Fibroblast of skin of right biceps (primary cell): Measurements from ENCODE around the gene ZC3H12D.
A peak's percentile ranks its signal among the peaks of the same experiment; 100 is the strongest.
"Not testable (repeated sequence)": the region's sequence is repeated elsewhere in the genome, so short reads cannot be mapped to it uniquely, and the experiment has no call there.

Experiments used
- DNase-seq: peaks from one replicate; pipeline ENCODE4 v3.0.0-alpha.2; 2013

ZC3H12D gene

DNA sequence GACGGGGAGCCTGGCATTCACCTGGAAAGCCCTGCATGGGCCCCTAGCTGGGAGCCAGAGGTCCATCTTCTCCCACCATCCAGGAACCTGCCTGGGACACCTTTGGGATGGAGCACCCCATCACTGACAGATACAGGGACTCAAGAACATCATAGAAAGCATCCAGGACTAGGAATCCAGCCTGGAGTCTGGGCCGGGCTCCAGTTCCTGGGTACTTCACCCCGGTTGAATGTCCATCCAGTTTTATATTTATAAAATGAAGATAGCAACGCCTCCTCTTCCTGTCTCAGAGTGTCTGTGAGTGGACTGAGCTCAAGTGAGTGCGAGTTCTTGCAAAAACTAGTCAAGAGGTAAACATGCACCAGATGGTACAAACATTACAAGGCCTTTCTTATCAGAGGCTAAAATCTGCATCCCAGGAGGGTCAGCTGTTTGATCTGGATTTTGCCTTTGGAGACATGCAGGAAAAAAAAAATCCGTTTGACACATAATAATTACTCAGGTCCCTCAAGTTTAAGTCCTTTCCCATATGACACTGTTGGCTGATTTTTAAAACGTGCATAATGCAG is 27.4 kb downstream of the ZC3H12D start:
- DNase-seq, result no peak

DNA sequence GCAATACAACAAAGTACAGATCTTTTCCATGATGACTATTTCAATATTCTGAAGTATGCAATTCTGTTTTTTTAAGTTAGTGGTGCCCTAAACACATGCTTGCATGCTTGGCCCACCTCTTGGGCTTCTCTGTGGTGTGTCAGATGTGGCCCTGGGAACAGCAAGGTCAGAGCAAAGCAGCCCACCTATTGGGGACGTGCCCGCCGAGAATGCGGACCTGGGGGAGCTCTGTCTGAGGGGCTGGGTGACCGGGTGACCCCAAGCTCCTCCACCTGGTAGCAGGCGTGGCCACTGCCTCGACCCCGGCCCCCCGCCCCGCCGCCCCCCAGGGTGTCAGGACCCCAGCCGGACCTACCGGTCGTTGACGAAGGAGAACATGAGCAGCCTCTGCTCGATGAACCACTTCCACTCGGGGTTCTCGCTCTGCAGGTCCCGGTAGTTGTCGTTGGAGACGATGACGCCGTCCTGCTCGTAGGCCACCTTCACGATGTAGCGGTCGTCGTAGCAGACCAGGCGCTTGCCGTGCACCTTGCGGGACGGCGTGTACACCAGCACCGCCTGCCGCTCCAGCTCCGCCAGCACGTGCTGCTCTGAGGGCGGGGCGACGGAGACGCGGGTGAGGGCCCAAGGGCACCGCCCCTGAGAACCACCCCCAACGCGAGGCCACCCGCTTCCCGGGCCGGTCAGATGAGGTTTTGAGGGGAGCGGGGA is 28.3 kb downstream of the ZC3H12D start:
- no peak for DNase-seq

GRCh38 chr6:149455031-149455732 is 29.6 kb downstream of the ZC3H12D start:
- no peak for DNase-seq

DNA sequence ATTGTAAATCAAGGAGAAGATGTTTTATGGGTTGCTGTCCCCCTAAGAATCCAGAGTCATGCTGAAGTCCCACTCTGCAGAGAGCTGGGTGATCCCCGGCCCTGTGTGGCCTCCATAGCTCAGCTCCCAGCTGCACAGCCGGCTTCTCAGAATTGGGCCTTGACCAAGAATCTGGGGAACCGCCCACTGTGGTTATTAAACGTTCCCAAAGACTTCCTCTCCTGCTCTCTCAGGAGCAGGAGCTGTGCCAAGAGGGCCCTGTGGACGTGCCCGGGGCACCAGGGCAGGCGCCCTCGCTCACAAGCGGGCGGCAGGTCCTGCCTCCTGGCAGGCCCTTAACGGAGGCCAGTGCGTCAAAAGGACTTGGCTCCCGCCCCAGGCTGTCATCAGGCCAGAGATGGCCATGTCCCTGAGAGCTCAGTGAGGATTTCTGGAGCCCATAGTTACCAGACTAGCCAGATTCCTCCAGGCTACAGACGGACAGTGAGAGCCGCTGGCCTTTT is 30.4 kb downstream of the ZC3H12D start:
- DNase-seq, result peak; percentile 83

- DNase-seq, result peak; percentile 13
Observed at GRCh38 chr6:149453597-149454345, 31.0 kb downstream of the ZC3H12D start.

DNA sequence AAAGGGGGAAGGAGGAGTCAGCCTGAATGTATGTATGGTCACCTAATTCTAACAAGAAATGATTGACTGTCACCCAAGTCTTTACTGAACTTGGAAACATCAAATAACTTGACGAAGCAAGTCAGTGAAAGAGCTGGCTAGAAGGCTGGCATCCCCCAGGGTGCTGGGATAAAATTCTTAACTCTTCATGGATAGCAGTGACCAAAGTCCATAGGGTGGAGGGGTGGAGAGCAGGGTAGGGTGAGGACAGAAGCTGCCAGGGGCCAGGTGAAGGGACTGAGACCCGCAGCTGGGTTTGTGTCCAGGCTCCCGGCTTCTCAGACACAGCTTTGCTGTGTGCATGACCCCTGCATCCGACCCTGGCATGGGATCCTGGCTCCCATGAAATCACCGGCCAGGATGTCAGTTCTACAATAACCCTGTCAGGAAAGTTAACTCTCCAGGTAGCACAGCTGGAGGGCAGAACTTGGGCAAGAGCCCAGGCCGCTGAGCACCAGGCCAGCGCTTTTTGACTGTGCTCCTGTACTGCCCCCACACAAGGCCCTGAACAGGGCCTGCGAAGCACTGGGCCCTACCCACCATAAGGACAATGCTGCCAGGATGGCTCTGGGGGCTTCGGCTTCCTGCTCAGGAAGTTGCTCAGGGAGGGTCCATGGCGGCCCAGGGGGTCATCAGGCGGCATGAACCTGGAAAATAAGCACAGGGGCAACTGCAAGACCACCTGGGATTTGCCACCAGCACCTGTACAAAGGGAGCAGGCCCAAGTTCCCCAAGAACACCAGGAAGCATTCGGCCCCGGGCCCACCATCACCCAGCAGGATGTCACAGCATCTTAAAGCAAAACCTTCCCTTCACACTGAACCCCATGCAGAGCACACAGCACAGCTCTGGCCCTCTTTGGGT is 32.5 kb downstream of the ZC3H12D start:
- no peak for DNase-seq

- peak; percentile 15 for DNase-seq
Observed at GRCh38 chr6:149451376-149452036, 33.3 kb downstream of the ZC3H12D start.

DNA sequence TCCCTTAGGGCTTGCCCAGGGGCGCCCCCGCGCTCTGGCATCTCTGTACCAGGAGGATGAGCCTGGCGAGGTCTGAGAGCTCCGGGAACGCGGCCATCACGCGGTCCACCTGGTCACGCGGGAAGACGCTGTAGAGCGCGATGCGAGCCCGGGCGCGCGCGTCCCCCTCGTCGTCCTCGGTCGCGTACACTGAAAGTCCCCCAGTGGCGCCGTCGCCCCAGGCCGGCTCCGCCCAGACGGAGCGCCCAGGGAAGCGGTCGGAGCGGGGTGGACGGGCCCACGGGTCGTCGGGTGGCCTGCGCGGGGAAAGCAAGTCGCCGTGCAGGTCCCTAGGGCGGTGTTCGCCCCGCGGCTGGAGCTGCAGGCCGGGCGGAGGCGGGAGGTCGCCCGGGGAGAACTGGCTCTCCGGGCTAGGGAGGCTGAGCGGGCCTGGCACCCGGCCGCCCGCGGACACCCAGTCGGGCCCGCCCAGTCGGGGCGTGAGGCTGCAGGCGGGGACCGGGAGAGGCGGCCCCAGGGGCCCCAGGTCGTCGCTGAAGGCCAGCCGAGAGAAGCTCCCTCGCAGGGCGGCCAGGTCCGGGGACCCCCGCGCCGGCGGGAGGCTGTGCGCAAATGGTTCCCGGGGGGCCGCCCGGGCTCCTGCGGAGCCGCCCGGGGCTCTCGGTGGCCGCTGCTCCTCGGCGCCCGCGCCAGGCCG is 34.0 kb downstream of the ZC3H12D start:
- DNase-seq, result no peak

DNA sequence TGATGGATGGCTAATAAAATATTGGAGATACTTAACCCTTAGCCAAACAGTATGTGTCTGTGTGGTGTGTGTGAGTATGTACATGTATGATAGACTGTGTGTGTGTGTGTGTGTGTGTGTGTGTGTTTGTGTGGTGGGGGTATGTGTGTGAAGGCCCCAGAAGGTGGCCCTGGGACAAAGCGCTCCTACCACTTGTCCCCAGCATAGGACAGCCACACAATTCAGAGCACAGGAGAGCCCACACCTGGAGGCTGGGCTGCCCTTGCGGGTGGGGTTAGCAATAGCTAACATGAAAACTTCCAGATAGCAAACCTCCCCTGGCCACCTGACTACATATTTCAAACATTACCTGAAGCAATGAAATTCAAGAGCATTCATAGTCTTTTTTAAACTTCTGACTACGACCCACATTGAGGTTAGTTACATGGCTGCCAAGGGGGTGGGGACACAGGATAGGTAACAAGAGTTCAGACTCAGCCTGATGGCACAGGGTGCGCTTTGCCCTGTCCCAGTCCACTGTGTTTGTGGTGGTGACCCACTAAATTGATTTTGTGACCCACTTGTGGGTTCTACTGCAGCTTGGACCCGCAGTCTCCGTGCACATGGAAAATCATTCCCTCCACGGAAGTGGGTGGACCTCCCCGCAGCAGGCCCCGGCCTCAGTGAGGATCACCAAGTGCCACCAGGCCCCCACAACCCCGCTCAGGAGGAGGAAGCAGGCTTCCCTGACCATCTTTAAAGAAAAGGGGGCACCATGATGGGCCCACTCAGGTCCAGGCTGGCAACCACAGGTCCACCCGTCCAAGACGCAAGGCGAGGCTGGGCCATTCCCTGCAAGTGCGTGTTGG is 34.8 kb downstream of the ZC3H12D start:
- no peak for DNase-seq

- no peak for DNase-seq
Observed at GRCh38 chr6:149448821-149449453, 35.9 kb downstream of the ZC3H12D start.

GRCh38 chr6:149446791-149447376 is 37.9 kb downstream of the ZC3H12D start:
- no peak for DNase-seq

GRCh38 chr6:149445573-149445972 is 39.2 kb downstream of the ZC3H12D start:
- DNase-seq, result no peak

DNA sequence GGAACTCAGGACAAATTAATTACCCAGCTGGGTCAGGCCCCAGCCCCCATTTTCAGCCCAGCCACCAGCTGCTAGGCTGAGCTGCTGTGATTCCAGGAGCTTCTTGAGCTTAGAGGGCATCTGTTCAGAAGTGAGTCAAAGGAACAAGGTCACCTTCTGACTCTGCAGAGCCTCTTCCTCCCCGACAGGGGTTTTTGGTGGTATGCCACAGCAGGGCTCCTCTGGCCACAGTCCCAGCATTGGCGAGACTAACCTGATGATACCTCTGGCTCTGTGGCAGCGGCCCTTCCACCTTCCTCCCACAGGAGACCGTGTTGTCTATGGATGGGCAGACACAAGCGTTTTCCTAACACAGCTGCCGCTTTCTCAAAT is 39.7 kb downstream of the ZC3H12D start:
- no peak for DNase-seq

- not testable (repeated sequence) for DNase-seq
Observed at GRCh38 chr6:149444360-149445094, 40.3 kb downstream of the ZC3H12D start.

DNA sequence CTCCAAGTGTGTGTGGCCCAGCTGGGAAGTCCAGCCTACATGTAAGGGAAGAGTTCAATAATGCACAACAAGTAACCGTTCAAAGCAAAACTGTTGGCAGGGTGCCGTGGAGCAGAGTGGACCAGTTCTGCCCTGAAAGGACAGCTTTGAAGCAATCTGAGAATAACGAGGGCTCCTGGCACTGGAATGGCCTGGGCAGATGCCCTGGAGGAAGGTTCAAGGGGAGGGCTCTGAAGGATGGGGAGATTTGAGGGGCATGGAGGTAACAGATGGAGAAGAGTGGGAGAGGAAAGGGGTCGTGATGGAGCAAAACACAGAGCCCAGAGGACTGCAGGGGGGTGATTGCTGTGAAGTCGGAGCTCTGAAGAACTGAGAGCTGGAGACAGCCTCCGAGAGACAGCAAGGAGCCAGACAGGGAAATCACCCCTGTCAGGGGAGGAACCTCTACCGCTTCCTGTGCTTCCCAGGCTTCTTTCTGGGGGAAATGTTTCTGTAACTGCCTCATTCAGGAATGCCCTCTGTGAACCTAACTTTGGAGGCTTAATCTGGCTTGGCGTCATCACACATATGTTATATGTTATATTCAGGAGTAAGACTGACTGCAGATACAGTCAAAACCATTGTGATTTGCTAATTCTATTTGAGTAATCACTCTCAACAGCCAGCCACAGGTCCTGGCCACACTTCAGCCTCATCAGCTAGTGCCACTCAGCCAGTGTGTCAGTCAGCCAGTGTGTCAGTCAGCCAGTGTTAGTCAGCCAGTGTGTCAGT is 41.2 kb downstream of the ZC3H12D start:
- peak; percentile 91 for DNase-seq

DNA sequence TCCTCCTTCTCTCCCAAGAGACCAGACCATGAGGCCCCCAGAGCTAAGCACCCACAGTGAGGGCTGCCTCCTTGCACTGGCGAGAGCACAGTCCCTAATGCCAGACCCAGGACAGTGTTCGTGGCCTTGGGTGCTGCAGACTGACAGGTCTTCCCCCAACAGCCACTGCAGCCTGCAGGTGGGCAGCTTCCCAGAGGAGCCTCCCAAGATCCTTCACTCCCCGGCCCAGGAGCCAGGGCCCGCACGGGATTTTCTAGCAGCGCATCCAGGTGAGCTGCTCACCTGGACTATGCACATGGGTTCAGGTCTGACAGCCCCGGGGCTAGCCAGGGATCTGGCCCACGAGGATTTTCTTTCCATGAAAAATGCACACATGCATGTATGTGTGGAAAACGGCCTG is 43.1 kb downstream of the ZC3H12D start:
- DNase-seq, result no peak
